Activated CD4-positive, alpha-beta T cell treated with anti-CD3 and anti-CD28 coated beads, Interleukin-2, Interleukin-6, amounts not matched to agents 100 ng/mL and 50 ng/mL, durations not matched to agents 16 hours and 8 hours (primary cell): ENCODE data around the gene C4orf33.
A peak's percentile ranks its signal among the peaks of the same experiment; 100 is the strongest.
"Not testable (repeated sequence)": the region's sequence is repeated elsewhere in the genome, so short reads cannot be mapped to it uniquely, and the experiment has no call there.

Source experiments
- DNase-seq: peaks from one replicate; pipeline ENCODE4 v3.0.0-alpha.2; 2020

C4orf33 gene, protein sequence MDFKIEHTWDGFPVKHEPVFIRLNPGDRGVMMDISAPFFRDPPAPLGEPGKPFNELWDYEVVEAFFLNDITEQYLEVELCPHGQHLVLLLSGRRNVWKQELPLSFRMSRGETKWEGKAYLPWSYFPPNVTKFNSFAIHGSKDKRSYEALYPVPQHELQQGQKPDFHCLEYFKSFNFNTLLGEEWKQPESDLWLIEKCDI

DNA sequence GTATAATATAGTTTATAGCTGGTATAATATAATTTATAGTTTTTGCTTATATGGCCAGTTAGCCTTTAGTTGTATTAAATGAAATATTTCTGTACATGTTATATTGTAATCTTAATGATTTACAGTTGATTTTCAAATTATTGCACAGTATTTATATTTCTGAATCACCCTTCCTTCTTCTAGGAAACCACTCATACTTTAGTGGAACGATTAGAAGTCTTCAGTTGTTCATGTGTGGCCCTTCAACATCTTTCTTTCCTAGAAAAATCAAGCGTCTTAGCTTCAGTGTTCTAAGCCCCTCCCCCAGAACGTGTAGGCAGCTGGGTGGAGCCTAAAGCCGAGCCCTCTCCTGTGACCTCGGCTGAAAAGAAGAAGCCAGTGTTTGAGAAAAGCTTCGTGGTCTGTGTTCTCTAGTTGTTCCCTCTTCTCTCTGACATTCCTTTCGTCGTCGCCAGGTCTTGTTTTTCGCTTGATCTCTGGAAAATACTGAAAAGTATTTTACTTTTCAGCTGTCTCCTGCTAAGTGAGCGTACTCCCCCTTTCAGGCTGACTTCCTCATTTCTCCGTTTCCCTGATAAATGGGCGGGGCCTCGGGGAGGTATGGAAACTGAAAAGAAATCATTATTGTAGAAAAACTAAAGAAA lies at the start of gene C4orf33:
Gene C4orf33, plus strand, starts transcription at position 342 of the 644 bp plus-strand sequence. CDS start 6,459 bp downstream, outside the sequence.
- peak; percentile 85 for DNase-seq

DNA sequence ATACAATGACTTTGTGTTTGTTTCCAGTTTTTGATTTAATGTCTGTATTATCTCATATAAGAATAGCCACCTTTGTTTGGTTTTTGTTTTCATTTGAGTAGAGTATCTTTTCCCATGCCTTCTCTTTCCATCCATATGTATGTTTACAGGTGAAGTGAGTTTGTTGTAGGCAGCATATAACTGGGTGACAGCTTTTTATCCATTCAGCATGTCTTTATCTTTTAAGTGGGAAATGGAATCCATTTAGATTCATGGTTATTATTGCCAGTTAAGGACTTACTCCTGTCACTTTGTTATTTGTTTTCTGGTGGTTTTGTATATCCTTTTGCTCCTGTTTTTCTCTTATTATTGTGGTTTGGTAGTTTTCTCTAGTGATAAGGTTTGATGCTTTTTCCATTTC lies 36.9 kb upstream of the C4orf33 start:
- no peak for DNase-seq

DNA sequence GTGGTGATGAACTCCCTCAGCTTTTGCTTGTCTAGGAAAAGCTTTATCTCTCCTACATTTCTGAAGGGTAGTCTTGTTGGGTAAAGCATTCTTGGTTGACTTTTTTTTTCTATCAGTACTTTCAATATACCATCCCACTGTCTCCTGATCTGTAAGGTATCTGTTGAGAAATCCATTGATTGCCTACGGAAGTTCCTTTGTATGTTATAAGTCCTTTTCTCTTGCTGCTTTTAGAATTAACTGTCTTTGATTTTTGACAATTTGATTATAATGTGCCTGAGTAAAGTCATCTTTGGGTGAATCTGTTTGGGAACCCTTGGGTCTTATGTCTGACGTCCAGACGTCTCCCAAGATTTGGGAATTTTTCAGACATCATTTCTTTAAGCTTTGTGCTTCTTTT lies 33.4 kb upstream of the C4orf33 start:
- DNase-seq, result no peak

- DNase-seq, result no peak
Measured at GRCh38 chr4:129063640-129064039, 32.3 kb upstream of the C4orf33 start.

GRCh38 chr4:129064717-129065116 lies 31.2 kb upstream of the C4orf33 start:
- no peak for DNase-seq

DNA sequence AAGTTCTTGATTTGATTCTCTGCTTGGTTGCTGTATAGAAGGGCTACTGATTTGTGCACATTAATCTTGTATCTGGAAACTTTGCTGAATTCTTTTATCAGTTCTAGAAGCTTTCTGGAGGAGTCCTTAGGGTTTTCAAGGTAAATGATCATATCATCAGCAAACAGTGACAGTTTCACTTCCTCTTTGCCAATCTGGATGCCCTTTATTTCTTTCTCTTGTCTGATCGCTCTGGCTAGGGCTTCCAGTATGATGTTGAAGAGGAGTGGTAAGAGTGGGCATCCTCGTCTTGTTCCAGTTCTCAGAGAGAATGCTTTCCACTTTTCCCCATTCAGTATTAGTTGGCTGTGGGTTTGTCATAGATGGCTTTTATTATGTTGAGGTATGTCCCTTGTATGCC lies 26.4 kb upstream of the C4orf33 start:
- DNase-seq, result not testable (repeated sequence)

- DNase-seq, result no peak
Measured at GRCh38 chr4:129077326-129077725, 18.6 kb upstream of the C4orf33 start.

DNA sequence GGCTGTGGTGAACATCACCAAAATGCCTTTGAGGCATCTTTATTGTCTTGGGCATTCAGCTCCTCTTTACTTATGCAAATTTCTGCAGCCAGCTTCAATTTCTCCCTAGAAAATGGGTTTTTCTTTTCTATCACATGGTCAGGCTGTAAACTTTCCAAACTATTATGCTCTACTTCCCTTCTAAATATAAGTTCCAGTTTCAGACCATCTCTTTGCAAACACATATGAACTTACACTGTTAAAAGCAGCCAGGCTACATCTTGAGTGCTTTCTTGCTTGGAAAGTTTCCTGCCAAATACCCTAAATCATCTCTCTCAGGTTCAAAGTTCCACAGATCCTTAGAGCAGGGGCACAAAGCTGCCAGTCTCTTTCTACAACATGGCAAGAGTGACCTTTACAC lies 15.8 kb upstream of the C4orf33 start:
- DNase-seq, result no peak

GRCh38 chr4:129082302-129082701 lies 13.7 kb upstream of the C4orf33 start:
- no peak for DNase-seq

- DNase-seq, result no peak
Measured at GRCh38 chr4:129085472-129085871, 10.5 kb upstream of the C4orf33 start.

DNA sequence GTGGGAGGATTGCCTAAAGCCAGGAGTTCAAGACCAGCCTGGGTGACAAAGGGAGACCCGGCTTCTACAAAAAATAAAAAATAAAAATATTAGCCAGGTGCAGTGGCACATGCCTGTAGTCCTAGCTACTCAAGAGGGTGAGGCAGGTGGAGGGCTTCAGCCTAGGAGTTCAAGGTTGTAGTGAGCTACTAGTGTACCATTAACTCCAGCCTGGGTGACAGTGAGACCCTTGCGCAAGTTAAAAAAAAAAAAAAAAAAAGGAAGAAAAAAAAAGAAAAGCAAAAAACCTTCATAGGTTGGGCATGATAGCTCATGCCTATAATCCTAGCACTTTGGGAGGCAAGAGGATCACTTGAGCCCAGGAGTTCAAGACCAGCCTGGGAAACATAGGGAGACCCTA lies 8.4 kb upstream of the C4orf33 start:
- no peak for DNase-seq

GRCh38 chr4:129092631-129093190 lies 3.2 kb upstream of the C4orf33 start:
- no peak for DNase-seq

DNA sequence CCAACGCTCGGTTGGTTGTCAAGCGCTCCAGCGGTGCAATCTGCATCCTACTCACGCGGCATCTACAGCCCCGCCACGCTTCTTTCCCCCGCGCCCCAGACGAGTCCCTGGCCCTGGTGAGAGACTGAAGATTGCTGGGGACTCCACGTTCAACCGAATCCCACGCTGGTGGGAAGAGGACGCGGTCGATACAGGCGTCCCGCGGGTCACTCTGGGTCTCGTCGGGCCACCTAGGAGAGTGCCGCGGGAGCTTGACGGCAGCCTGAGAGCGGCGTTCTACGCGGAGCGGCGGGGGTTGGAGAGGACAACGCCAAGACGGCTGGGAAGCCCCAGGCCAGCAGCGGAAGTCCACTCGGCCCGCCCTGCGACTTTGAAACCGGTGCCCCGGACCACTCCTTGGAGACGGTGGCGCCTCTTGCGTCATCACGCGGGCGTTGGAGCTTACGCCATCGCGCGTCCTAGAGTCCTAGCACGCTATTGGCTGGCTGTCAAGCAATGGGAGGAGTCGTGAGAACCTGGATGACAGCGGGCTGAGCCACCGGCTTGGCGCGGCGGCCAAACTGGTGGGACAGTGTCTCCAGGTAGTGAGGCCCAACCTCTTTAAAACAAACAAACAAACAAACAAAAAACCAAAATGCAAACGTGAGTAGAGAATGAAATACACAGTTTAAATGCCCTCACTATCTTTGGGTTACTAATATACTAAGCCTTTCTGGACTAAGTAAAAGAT lies 2.6 kb upstream of the C4orf33 start, which contains the start of gene SCLT1:
Gene SCLT1, minus strand, starts transcription at position 349 of the 730 bp plus-strand sequence. CDS start 436 bp downstream, outside the sequence.
- peak; percentile 98 for DNase-seq

GRCh38 chr4:129094347-129094746 lies 1.6 kb upstream of the C4orf33 start:
- DNase-seq, result no peak

- DNase-seq, result no peak
Measured at GRCh38 chr4:129098531-129099001, 2.6 kb downstream of the C4orf33 start.

DNA sequence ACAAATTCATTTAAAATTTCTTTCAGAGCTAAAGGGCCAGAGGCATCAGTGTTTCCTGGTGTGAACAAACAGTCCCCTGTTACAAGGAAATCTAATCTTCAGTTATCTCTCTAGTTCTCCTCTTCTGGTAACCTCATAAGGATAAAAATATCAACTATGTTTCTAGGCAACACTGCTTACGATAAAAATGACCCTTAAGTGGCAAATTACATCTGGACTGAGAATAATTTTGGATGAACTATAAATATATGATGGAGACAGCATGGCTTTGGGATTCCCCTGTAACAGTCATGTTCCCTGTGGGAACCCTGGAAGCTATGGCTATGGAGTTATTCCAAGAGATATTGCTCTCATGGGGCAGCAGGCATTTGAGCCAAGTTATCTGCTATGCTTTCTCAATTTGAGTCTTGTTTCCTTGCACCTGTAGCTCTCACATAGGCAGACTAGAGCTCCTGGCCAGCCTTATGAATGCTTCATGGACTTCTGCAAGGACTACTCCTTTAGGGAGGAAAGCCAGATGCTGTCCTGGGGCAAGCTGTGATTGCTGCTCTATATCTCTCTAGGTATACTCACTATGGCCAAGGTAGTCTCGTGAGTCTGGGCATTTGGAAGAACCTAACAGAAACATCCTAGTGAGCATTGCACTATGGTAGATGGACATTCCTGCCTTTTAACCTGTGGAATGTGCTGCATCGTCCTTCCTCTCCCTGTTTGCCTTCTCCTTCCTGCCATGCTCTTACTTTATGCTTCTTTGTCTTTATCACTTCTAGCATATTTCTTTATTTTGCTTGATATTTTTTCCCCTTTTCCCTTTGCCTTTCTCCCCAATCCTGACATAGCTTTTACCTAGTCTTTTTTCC lies 14.2 kb downstream of the C4orf33 start:
- no peak for DNase-seq

DNA sequence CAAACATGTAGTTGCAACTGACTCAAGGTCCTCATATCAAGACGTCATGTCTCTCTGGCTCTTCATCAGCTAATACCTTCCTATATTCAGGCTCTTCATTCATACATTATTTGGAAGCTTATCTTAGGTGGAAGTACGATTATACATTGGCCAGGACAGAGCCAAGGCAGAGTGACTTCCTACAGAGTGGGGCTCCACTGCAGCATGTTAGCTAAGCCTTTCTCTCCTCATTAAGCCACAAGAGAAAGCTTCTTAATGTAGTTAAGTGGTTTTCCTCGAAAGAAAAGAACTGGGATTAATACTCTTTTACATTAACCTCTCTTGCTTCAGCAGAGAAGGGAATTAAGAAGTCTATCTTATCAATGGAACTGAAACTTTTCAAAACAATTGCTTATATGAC lies 15.0 kb downstream of the C4orf33 start:
- DNase-seq, result no peak

DNA sequence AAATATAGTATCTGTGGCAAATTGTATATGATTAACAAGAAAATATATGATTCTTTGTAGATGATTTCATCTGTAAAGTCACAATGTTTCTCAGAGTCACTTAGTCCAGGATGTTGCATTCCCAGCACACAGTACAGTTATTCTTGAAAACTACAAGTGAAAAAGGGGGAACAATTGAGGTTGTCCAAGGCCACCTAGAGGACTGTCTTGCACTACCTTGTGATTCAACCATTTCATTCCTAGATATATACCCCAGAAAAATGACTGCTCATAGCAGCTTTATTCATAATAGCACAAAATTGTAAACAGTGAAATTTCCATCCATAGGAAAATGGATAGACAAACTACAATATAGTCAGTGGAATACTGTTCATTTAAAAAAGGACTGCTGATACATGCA lies 16.0 kb downstream of the C4orf33 start:
- DNase-seq, result no peak

DNA sequence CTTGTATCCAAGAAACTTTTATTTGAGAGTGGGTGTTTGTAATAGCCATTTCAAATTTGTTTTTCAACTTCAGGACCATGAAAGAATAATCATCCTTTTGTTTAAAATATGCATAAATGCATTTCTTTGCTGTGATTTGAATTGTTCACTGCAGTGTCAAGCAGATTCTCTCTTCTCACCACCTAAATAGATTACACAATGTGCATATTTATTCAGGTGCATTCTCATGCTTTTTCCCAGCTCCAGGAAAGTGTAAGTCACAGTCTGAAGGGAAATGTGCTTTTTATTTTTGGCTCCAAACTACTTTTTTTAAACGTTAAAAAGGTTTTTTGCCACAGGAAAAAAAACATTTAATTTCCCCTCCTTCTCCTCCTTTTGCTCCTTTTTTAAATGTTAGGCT lies 17.5 kb downstream of the C4orf33 start:
- no peak for DNase-seq

DNA sequence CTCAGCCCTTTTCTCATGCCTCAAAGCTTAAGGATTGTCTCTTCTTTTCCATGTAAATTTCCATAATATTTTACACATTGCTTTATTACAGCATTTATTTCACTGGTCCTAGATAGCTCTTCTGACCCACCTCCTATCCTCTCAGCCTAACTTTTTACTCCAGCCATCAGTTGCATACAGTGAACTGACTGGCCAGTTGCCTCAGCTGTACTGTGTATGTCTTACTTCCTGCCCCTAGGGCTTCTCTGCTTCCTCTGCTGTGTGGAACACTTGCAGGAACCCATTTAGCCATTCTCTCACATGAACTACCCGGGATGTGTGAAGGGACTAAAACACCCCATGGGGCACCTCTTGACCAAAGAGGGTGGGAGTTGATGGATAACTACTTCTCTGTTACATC lies 18.0 kb downstream of the C4orf33 start:
- no peak for DNase-seq

DNA sequence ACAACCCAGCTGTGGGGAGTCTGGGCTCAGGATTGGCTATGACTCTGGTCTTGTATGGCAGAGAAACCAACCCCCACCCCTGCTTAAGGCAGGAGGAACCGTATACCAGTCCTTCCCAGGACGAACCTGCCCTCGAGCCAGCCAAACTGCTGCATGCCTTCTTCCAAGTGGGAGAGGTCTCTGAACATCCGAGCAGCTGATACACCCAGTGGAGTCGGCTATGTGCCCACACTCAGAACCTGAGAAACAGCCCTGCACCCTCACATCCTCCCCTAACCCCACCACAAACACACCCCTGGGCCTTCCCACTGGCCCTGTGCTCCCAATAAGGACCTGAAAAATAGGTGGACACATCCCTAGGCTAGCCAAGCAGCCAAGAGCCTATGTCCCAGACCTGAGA lies 21.8 kb downstream of the C4orf33 start:
- no peak for DNase-seq

DNA sequence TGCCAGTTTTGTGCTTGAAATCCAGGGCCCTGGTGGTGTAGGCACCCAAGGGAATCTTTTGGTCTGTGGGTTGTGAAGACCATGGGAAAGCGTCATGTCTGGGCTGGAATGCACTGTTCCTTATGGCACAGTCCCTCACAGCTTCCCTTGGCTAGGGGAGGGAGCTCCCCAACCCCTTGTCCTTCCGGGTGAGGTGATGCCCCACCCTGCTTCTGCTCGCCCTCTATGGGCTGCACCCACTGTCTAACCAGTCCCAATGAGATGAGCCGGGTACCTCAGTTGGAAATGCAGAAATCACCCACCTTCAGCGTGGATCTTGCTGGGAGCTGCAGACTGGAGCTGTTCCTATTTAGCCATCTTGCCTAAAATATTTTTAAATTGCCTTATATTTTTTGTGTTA lies 30.7 kb downstream of the C4orf33 start:
- not testable (repeated sequence) for DNase-seq

- no peak for DNase-seq
Measured at GRCh38 chr4:129129143-129129542, 33.2 kb downstream of the C4orf33 start.
